GM19193 (cell line): ENCODE data around the gene CDK17.

Experiments used
- POLR2A ChIP-seq: IDR thresholded peaks from 4 replicates; pipeline ENCODE4 v1.6.1; 2011; ENCODE audit not compliant: insufficient read depth, insufficient read length; ENCODE audit errors: extremely low read depth

CDK17 gene

GRCh38 chr12:96313606-96314005, 86.6 kb downstream of the CDK17 start:
- TF ChIP-seq POLR2A = no peak

DNA sequence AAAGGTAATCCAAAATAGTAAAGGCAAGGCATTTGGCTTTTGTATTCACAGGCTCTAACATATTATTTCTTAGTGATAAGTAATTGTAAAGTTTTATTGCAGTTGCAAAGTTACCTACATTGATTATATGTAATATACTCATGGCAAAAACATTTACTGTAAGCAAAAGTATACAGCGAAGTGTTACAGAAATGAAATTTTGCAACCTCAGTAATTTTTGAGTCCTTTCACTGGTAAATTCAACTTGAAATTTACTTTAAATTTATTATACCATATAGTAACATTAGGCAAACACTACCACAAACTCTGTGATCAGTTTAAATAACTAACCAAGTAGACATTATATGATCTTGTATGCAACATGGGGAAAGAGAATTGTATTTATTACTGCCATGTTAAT, 89.0 kb downstream of the CDK17 start:
- no peak for TF ChIP-seq POLR2A

DNA sequence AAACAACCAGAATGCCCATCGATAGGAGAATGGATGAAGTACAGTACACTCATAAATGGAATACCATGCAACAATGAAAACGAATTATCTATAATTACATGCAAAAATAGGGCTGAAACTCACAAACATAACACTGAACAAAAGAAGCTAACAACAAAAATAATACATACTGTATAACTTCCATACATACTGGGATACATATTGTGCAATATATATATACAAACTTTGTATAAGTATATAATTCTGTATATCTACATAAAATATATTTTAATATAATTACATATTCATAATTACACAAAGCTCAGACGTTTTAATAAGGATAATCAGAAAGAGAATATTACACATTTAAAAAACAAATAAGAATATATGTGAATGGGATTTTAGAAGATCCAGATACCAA, 90.2 kb downstream of the CDK17 start:
- TF ChIP-seq POLR2A = no peak

GRCh38 chr12:96308881-96309280, 91.4 kb downstream of the CDK17 start:
- TF ChIP-seq POLR2A = no peak

DNA sequence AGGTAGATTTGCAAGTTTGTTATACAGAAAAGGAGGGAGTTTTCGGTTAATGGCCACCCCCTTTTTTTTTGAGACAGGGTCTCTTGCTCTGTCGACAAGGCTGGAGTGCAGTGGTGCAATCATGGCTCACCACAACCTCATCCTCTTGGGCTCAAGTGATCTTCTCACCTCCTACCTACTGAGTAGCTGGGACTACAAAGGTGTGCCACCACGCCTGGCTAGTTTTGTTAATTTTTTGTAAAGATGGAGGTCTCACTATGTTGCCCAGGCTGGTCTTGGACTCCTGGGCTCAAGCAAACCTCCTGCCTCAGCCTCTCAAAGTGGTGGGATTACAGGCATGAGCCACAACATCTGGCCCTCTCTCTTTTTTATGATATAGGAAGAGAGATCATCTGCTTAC, 94.6 kb downstream of the CDK17 start:
- no peak for TF ChIP-seq POLR2A

GRCh38 chr12:96303653-96304052, 96.6 kb downstream of the CDK17 start:
- TF ChIP-seq POLR2A = no peak

GRCh38 chr12:96302687-96303310, 97.4 kb downstream of the CDK17 start:
- TF ChIP-seq POLR2A = no peak

- no peak for TF ChIP-seq POLR2A
Observed at GRCh38 chr12:96301732-96302131, 98.5 kb downstream of the CDK17 start.

- TF ChIP-seq POLR2A = no peak
Observed at GRCh38 chr12:96300064-96300463, 100.2 kb downstream of the CDK17 start.

DNA sequence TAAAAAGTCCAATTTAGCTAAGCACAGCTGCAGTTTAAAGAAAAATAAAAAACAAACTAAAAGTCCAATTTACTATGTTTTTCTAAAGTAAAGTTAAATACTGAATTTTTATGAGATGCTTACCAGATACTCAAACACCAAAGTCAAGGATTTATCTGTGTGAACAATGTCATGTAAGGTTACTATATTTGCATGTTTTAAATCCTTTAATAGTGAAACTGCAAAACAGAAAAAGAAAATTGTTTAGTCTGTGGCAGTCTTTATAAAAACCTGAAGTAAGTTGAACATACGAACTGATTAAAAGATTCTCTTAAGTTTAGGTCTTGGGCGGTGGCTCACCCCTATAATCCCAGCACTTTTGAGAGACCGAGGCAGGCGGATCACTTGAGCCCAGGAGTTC, 102.7 kb downstream of the CDK17 start:
- no peak for TF ChIP-seq POLR2A

DNA sequence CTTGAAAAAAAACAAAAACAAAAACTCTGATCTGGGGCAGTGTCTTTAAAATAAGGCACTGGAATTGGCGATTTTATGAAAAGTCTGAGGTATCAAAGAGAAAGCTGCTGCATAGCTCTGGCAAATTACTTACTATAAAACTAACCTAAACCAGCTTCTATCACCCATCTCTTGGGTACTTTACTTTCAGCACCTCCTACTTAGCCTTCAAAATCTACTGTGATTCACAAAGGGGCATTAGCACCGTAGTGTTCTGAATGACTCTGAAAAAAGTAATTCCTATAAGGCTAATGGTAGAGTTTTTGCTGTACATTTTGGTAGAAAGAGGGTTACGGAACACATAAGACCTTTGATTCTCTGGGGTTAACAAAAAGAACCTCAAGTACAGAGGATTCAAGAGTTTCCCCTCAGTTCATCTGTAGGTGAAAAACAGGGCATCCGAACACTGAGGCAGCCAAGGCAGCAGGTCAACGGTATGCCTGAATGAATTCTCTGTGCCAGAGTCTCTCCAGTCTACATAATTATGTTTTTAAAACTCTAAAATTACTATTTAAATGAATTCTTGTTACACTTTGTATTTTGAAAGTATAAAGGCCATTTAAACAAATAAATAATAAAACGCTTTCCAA, 104.6 kb downstream of the CDK17 start:
- no peak for TF ChIP-seq POLR2A

DNA sequence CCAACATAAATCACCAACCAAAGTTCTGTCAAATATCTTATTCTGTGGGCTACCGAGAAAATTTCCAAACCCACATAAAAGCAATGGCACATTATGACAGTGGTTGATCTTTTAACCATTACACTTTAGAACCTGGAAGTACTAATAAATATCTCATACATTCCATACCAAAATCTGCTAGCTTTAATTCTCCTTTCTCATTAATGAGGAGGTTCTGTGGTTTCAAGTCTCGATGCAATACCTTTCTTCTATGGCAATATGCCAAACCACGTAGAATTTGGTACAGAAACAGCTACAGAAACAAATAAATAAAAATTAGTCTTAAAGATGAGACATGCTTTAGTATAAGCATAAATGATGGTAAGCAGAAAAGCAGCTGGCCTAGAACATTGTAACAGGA, 105.4 kb downstream of the CDK17 start:
- TF ChIP-seq POLR2A = no peak

DNA sequence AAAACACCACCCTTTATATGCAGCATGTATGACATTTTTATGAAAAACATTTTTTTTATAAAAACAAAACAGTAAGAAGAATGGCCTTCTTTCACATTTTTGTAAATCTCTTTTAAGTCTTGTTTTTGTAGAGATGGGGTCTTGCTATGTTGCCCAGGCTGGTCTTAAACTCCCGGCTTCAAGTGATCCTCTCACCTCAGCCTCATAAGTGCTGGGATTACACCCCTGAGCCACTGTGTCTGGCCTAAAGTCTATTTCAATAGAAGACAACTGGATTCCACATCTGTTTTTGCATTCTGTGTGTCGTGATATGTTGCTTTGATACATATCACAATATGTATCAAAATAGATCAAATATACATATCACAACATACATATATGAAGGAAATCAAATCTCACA, 107.1 kb downstream of the CDK17 start:
- no peak for TF ChIP-seq POLR2A

- no peak for TF ChIP-seq POLR2A
Observed at GRCh38 chr12:96289067-96289466, 111.2 kb downstream of the CDK17 start.

GRCh38 chr12:96285158-96285557, 115.1 kb downstream of the CDK17 start:
- TF ChIP-seq POLR2A = no peak

- TF ChIP-seq POLR2A = no peak
Observed at GRCh38 chr12:96274331-96274730, 125.9 kb downstream of the CDK17 start.
